BJ (cell line): ENCODE measurements around the gene PRXL2B. TPM values are rescaled to one million over a fixed set of nuclear protein-coding genes. Genes with fewer than 3 reads are reported as not detected.

Source experiments
- CTCF ChIA-PET: fragments of 350-600 bp; formaldehyde crosslinking; extraction: SDS; loops from one replicate; lab custom pipeline; 2021; ENCODE audit warnings: antibody characterized with exemption, inconsistent platforms; lab: Yijun Ruan, JAX
- POLR2A ChIA-PET: fragments of 300-600 bp; sonication (Branson Sonifier 250); formaldehyde crosslinking; extraction: SDS; loops from one replicate; lab custom pipeline; 2021; ENCODE audit warnings: antibody characterized with exemption; lab: Charles Lee
- DNase-seq: peaks from one replicate; pipeline ENCODE4 v3.0.0-alpha.2; 2011; ENCODE audit warnings: low read depth
- H3K27me3 ChIP-seq: 2 replicates; pipeline ENCODE4 v1.6.0; 2011; ENCODE audit warnings: low read length; ENCODE audit not compliant: control insufficient read depth, insufficient read depth
- H3K36me3 ChIP-seq: 2 replicates; pipeline ENCODE4 v1.5.1; 2011; ENCODE audit warnings: low read length; ENCODE audit not compliant: control insufficient read depth, insufficient read depth
- H3K4me3 ChIP-seq: 2 replicates; pipeline ENCODE4 v1.5.1; 2011; ENCODE audit warnings: low read depth, mild to moderate bottlenecking, control low read depth, low read length
- CTCF ChIP-seq: IDR thresholded peaks from 2 replicates; pipeline ENCODE4 v1.5.1; 2011; ENCODE audit warnings: low read depth, mild to moderate bottlenecking, control low read depth, inconsistent platforms, low read length, moderate library complexity; ENCODE audit not compliant: insufficient read depth
- polyA plus RNA-seq: library from polyadenylated mRNA; depleted of rRNA; stranded (reverse); fragments of >200 nt; gene quantifications from 2 replicates; pipeline ENCODE4 v1.2.3, GENCODE V29; 2011

PRXL2B gene
- polyA plus RNA-seq, 1 experiment: 16.1 TPM

GRCh38 chr1:2601721-2602303 is 15.2 kb downstream of the PRXL2B start:
- ChIA-PET POLR2A (no interaction called here), CTCF (no interaction called here)
- no peaks in the 10 kb centered on the region for H3K27me3 ChIP-seq
- no peaks in the 10 kb centered on the region for H3K36me3 ChIP-seq
- no peak overlapping the region for H3K4me3 ChIP-seq
- TF ChIP-seq CTCF: no peak
- DNase-seq: no peak

DNA sequence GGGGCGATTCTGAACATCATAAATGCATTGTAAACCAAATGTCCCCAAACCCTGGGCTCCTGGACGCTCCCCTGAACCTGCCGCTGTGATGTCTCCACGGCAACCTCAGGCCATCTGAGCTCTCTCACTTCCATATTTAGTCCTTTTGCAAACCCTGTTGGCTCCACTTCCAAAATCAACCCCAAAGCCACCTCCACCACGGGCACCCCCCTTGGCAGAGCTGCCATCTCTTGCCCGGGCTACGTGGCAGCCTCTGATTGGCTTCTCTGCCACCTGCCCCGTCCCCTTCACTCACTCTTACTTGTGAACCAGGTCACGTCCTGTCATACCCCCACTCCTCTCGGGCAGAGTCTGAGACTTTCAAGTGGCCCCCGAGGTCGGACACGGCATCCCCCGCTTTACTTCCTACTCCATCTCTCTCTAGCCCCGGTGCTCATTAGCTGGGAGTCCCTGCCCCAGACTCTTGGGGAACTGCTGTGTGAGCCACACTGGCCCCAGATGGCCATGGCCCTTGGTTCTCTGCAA is 15.8 kb downstream of the PRXL2B start:
- H3K27me3 ChIP-seq: no peaks in the 10 kb centered on the region
- CTCF ChIA-PET: interaction anchor here (0.6 kb wide), 1 partner anchor 14 kb away, joined by 3 read pairs; no protein-coding TSS in a partner anchor
- no peaks in the 10 kb centered on the region for H3K36me3 ChIP-seq
- POLR2A ChIA-PET: no interaction called here
- no peak overlapping the region for H3K4me3 ChIP-seq
- TF ChIP-seq CTCF: no peak
- no peak for DNase-seq

DNA sequence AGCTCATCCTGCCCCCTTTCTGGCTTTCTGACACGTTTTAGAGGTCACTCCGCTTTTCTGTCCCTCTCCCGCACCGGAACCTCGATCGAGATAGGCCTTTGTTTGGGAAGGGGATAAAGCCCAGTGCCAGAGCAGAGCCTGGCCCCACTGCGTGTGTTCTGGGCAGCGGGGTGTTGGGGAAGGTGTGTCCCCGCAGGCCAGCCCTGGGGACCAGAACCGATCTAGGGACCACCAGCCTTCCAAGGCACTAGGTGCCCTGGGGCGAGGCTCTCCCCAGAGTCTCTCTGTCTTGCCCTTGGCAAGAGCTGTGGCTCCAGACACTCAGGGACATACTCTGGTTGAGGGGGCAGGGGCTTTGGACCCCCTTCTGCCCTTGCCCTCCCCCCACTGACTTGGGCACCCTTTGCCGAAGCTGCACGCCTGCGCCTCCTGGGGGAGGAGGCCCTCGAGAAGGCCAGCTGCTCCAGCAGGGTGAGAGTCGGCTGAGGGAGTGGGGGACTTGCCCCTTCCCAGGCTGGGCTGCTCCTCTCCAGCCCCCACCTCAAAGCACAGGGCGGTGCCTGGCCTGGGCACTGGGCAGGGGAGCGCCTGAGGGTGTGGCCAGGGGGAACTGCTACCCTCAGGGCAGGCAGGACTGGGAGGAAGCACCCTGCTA is 16.4 kb downstream of the PRXL2B start:
- Histone ChIP-seq H3K36me3 (no peaks in the 10 kb centered on the region), H3K4me3 (no peak overlapping the region), H3K27me3 (no peaks in the 10 kb centered on the region)
- POLR2A ChIA-PET: no interaction called here
- TF ChIP-seq CTCF: no peak
- no peak for DNase-seq
- CTCF ChIA-PET: interaction anchor here (0.6 kb wide), 1 partner anchor 14 kb away, joined by 3 read pairs; no protein-coding TSS in a partner anchor

GRCh38 chr1:2603521-2604155 is 17.1 kb downstream of the PRXL2B start:
- Histone ChIP-seq H3K36me3 (no peaks in the 10 kb centered on the region), H3K27me3 (no peaks in the 10 kb centered on the region), H3K4me3 (no peak overlapping the region)
- ChIA-PET POLR2A (no interaction called here), CTCF (no interaction called here)
- TF ChIP-seq CTCF: no peak
- no peak for DNase-seq

GRCh38 chr1:2604156-2604843 is 17.7 kb downstream of the PRXL2B start:
- no peak overlapping the region for H3K4me3 ChIP-seq
- no peak for TF ChIP-seq CTCF
- DNase-seq: no peak
- no peaks in the 10 kb centered on the region for H3K27me3 ChIP-seq
- ChIA-PET POLR2A (no interaction called here), CTCF (no interaction called here)
- no peaks in the 10 kb centered on the region for H3K36me3 ChIP-seq
